ENCODE data around the gene FRMD4A. TPM values are rescaled to one million over a fixed set of nuclear protein-coding genes. Genes with fewer than 3 reads are reported as not detected.

The FRMD4A gene
- total and polyA plus RNA-seq, 12 donors: 17.4 to 43.4 (median 30.3) TPM

GRCh38 chr10:14040787-14041631, 289.7 kb downstream of the FRMD4A start:
- peak in 7 of 8 donors; percentile 21 to 68 (median 41) for ATAC-seq
- TF ChIP-seq, protein P1, sequence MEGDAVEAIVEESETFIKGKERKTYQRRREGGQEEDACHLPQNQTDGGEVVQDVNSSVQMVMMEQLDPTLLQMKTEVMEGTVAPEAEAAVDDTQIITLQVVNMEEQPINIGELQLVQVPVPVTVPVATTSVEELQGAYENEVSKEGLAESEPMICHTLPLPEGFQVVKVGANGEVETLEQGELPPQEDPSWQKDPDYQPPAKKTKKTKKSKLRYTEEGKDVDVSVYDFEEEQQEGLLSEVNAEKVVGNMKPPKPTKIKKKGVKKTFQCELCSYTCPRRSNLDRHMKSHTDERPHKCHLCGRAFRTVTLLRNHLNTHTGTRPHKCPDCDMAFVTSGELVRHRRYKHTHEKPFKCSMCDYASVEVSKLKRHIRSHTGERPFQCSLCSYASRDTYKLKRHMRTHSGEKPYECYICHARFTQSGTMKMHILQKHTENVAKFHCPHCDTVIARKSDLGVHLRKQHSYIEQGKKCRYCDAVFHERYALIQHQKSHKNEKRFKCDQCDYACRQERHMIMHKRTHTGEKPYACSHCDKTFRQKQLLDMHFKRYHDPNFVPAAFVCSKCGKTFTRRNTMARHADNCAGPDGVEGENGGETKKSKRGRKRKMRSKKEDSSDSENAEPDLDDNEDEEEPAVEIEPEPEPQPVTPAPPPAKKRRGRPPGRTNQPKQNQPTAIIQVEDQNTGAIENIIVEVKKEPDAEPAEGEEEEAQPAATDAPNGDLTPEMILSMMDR (IDR thresholded peaks at IDR 0.05): no peak
- H3K9me3 ChIP-seq: no peaks in the 10 kb centered on the region
- peaks cover 0 to 26% (median 19%) of the 10 kb centered on the region in 9 donors for H3K4me1 ChIP-seq
- H3K4me3 ChIP-seq: no peak overlapping the region
- no peaks in the 10 kb centered on the region for H3K27me3 ChIP-seq
- no peaks in the 10 kb centered on the region for H3K36me3 ChIP-seq
- 38 to 50% methylated on average over 9 of the region's 9 CpGs for WGBS, 2 donors
- intact Hi-C loops (cut with DNase I): loop anchor here in 2 of 10 donors (5.0 kb wide), 2 partner anchors 41 to 44 kb away; no protein-coding TSS in a partner anchor
- no peak for DNase-seq
- H3K27ac ChIP-seq: peak overlapping the region in 9 of 10 donors; percentile 8 to 68 (median 34)

DNA sequence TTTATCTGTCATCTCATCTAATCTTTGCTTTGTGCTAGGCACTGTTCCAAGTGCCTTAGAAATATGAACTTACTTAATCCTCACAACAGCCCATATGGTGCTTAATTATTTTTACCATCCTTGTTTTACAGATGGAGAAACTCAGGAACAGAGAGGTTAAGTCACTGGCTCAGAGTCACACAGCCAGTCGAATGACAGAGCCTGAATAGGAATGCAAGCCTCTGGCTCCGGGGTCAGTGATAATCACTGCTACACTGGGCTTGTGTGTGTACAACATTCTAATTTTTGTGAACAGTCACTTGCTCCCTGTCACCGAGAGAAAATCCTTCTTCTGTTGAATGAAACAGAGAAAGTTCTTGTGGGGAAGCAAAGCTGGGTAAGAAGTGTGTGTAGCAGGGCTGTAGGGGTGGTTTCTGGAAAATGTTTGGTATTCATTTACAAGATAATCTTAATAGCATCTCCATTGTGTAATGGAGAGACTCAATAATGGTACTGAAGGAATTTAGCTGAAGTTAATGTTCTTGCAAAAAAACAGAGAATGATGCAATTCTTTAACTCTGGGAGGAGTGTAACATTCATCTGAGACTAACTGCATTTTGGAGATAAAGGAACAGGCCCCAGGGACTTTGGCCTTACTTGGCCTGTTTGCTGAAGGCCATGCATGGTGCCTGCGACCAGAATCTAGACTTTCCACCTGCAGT, 290.6 kb downstream of the FRMD4A start:
- intact Hi-C loops (cut with DNase I): loop anchor here in 3 of 10 donors (5.0 kb wide), 3 partner anchors 32 to 43 kb away; no protein-coding TSS in a partner anchor
- 70 to 80% methylated on average over 4 of the region's 4 CpGs for WGBS, 2 donors
- Histone ChIP-seq H3K27me3 (no peaks in the 10 kb centered on the region), H3K9me3 (no peaks in the 10 kb centered on the region), H3K36me3 (no peaks in the 10 kb centered on the region), H3K4me1 (peaks cover 0 to 26% (median 19%) of the 10 kb centered on the region in 9 donors), H3K4me3 (no peak overlapping the region), H3K27ac (peak overlapping the region in 9 of 10 donors; percentile 2 to 68 (median 47))
- DNase-seq: no peak
- peak in 7 of 8 donors; percentile 35 to 73 (median 49) for ATAC-seq
- TF ChIP-seq, protein P1 (IDR thresholded peaks at IDR 0.05): no peak

GRCh38 chr10:14036233-14036632, 294.5 kb downstream of the FRMD4A start:
- ATAC-seq (peak in 1 of 8 donors; percentile 28), DNase-seq (no peak)
- intact Hi-C loops (cut with DNase I): loop anchor here in 1 of 10 donors (5.0 kb wide), 1 partner anchor 36 kb away; no protein-coding TSS in a partner anchor
- H3K27me3 ChIP-seq: peaks cover 0 to 3% (median 0%) of the 10 kb centered on the region in 7 donors
- no peaks in the 10 kb centered on the region for H3K36me3 ChIP-seq
- H3K4me1 ChIP-seq: peaks cover 0 to 22% (median 16%) of the 10 kb centered on the region in 9 donors
- TF ChIP-seq, protein P1 (IDR thresholded peaks at IDR 0.05): no peak
- no peaks in the 10 kb centered on the region for H3K9me3 ChIP-seq
- no peak overlapping the region for H3K27ac ChIP-seq
- H3K4me3 ChIP-seq: no peak overlapping the region
- WGBS, 2 donors: 55 to 68% methylated on average over 7 of the region's 7 CpGs

DNA sequence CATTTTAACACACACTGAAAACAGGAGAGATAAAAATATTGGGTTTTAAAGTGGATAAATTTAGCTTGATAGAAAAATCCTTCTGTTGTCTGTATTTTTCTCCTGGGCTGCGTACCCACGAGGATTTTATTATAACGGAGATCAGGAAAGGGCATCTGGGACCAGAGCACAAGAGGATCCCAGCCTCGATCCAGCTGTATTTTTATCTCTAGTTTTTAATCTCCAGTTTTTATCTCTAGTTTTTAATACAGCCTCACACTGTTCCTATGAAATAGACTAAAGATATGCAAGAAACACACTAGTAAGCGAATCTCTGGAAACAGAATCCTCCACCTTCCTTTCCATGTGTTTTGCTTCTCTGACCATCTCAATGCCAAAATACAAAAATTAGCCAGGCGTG, 295.2 kb downstream of the FRMD4A start:
- no peak for DNase-seq
- Histone ChIP-seq H3K4me3 (no peak overlapping the region), H3K36me3 (no peaks in the 10 kb centered on the region), H3K27ac (no peak overlapping the region), H3K27me3 (peaks cover 0 to 6% (median 0%) of the 10 kb centered on the region in 7 donors), H3K9me3 (no peaks in the 10 kb centered on the region), H3K4me1 (peaks cover 0 to 15% (median 9%) of the 10 kb centered on the region in 9 donors)
- TF ChIP-seq, protein P1 (IDR thresholded peaks at IDR 0.05): no peak
- ATAC-seq: no peak
- 76 to 81% methylated on average over 6 of the region's 6 CpGs for WGBS, 2 donors
- intact Hi-C loops (cut with DNase I): loop anchor here in 1 of 10 donors (5.0 kb wide), 1 partner anchor 37 kb away; no protein-coding TSS in a partner anchor

Data from heart right ventricle (tissue), 16 donors.